WERI-Rb-1 (cell line): ENCODE measurements around the gene PTPRN2.

Experiments
- DNase-seq: peaks from one replicate; pipeline ENCODE4 v3.0.0-alpha.2; 2020
- H3K27ac ChIP-seq: fragments of 250-450 bp; sonication (Bioruptor Pico); 2 replicates; pipeline ENCODE4 v1.5.1; 2020; ENCODE audit warnings: mild to moderate bottlenecking, moderate library complexity
- H3K27me3 ChIP-seq: fragments of 250-450 bp; sonication (Bioruptor Pico); 2 replicates; pipeline ENCODE4 v1.5.1; 2021; ENCODE audit warnings: mild to moderate bottlenecking, low read depth, moderate library complexity; ENCODE audit not compliant: insufficient read depth, severe bottlenecking
- H3K36me3 ChIP-seq: fragments of 250-450 bp; sonication (Bioruptor Pico); 2 replicates; pipeline ENCODE4 v1.5.1; 2020; ENCODE audit warnings: mild to moderate bottlenecking, moderate library complexity
- H3K4me3 ChIP-seq: 2 replicates; pipeline ENCODE4 v1.5.1; 2011; ENCODE audit warnings: low read depth, mild to moderate bottlenecking, control low read depth, low read length
- H3K9me3 ChIP-seq: fragments of 250-450 bp; sonication (Bioruptor Pico); 2 replicates; pipeline ENCODE4 v1.5.1; 2021; ENCODE audit warnings: mild to moderate bottlenecking, moderate library complexity; ENCODE audit not compliant: severe bottlenecking
- TF ChIP-seq, protein P1 (sequence below): IDR thresholded peaks from 2 replicates; pipeline ENCODE4 v1.5.1; 2011; ENCODE audit warnings: low read depth, mild to moderate bottlenecking, control low read depth, inconsistent platforms, low read length

PTPRN2 gene

DNA sequence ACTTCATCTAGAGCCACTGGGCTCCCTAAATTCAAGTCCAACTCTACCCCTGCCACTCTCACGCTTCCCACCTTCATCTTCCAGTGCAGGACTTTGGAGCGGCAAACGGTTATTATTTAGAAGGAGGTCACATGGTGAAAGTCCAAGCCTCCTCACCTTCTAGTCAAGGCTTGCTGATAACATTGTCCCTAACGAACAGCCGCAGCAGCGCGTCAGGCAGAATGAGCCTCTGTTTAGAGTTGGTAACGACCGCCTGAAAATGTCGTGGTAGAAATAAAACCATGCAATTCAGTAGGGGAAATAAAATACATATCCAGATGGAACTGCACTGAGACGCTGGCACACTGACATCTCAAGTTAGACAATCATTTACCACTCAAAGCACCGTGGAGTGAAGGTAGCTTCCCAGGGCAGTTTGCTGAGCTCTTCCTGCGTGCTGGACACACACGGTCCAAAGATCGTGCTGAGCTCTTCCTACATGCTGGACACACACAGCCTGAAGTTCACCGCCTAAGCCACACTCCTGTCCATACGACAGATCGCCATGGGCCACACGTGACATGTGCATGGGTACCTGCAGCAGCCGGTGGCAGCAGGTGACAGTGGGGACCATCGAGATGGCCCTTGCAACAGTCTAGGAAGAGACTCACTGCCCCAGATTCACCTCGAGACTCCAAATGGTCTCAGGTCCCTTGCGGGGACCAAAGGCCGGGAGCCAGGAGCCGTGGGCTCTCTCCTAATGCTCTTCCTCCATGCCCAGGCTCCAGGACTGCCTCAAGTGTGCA, 323.5 kb downstream of the PTPRN2 start:
- TF ChIP-seq, protein P1, sequence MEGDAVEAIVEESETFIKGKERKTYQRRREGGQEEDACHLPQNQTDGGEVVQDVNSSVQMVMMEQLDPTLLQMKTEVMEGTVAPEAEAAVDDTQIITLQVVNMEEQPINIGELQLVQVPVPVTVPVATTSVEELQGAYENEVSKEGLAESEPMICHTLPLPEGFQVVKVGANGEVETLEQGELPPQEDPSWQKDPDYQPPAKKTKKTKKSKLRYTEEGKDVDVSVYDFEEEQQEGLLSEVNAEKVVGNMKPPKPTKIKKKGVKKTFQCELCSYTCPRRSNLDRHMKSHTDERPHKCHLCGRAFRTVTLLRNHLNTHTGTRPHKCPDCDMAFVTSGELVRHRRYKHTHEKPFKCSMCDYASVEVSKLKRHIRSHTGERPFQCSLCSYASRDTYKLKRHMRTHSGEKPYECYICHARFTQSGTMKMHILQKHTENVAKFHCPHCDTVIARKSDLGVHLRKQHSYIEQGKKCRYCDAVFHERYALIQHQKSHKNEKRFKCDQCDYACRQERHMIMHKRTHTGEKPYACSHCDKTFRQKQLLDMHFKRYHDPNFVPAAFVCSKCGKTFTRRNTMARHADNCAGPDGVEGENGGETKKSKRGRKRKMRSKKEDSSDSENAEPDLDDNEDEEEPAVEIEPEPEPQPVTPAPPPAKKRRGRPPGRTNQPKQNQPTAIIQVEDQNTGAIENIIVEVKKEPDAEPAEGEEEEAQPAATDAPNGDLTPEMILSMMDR: no peak
- no peaks in the 10 kb centered on the region for H3K27me3 ChIP-seq
- no peaks in the 10 kb centered on the region for H3K36me3 ChIP-seq
- no peaks in the 10 kb centered on the region for H3K9me3 ChIP-seq
- H3K4me3 ChIP-seq: no peak overlapping the region
- H3K27ac ChIP-seq: no peak overlapping the region
- DNase-seq: no peak

DNA sequence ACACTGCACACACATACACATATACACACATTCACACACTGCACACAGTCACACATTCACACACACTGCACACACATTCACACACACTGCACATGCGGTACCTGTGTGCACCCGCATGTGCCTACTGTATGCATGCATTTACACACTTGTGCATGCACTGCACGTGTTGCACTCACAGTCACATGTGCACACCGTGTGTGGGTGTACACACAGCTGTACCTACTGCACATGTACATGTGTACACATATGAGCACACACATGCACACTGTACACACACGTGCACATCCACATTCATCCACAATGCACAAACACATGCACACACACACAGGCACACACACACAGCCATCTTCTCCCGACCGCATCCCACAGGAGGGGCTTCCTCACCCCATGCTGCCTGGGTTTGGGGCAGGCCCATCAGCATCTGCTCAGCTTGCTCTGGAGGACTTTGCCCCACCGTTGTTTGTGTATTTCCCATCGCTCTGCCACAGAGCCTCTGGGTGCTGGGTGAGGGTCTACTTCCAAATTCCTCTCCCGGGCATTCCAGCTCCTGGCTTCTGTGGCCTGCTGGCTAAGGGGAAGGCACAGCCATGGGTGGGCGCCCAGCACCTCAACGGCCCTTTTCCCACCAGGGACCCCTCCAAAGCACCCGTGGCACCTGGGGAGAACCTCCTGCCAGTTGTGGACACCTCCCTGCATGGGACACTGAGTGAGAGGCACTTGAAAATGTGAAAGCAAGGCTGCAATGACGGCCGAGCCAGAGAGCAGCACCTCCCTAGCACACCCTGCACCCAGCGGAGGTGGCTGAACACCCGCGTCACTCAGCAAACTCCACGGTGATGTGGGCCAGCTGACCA, 324.3 kb downstream of the PTPRN2 start:
- Histone ChIP-seq H3K4me3 (no peak overlapping the region), H3K27ac (no peak overlapping the region), H3K36me3 (no peaks in the 10 kb centered on the region), H3K27me3 (no peaks in the 10 kb centered on the region), H3K9me3 (no peaks in the 10 kb centered on the region)
- TF ChIP-seq, protein P1: no peak
- DNase-seq: no peak

DNA sequence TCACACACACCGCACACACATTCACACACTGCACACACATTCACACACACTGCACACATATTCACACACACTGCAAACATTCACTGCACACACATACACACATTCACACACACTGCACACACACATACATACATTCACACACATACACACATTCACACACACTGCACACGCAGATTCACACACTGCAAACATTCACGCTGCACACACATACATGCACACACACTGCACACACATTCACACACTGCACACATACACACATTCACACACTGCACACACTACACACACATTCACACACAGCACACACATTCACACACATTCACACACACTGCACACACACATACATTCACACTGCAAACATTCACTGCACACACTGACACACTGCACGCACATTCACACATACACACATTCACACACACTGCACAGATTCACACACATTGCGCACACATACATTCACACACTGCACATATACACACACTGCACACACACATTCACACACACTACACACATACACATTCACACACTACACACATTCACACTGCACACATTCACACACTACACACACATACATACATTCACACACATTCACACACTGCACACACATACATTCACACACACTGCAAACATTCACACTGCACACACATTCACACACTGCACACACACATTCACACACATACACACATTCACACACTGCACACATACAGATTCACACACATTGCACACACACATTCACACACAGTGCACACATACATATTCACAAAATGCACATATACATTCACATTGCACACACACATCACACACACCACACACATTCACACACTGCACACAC, 325.1 kb downstream of the PTPRN2 start:
- no peak overlapping the region for H3K27ac ChIP-seq
- H3K27me3 ChIP-seq: no peaks in the 10 kb centered on the region
- no peak for DNase-seq
- TF ChIP-seq, protein P1: no peak
- H3K9me3 ChIP-seq: no peaks in the 10 kb centered on the region
- no peaks in the 10 kb centered on the region for H3K36me3 ChIP-seq
- H3K4me3 ChIP-seq: no peak overlapping the region

DNA sequence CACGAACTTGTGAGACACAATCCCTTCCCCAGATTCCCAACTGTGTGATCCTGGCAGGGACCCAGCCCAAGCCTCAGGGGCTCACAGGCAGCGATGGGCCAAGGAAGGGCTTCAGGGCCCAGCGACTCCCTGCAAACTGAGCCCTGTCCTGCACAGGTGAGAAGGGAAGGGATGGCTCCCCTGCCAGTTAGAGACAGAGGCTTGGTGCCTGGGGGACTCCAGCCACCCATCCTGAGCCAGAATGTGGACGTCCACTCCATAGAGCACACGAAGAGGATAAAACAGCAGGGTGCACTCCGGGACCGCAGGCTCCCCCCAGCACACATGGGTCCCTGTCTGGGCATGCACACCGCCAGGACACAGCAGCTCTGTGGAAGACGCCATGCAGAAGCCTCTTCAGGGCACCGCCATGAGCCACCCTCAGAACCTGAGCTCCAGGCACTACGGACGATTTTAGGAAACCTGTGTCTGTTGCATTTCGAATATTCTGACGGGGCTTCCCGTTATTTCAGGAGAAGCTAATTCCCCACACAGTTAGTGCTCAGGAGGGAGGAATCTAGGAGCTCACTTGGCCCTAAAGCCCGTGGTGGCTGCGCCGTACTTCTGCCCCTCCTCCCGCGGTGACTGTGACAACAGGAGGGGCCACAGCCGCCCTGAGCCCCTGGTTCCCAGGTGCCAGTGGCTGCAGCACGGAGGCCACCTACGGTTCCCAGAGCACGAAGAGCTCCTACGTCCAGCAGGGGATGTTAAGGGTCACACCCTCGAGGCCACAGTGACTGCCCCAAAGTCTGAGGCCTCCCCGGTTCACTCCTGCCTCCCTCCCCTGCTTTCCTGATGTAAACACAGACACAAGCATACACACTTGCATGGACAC, 326.0 kb downstream of the PTPRN2 start:
- Histone ChIP-seq H3K36me3 (no peaks in the 10 kb centered on the region), H3K4me3 (no peak overlapping the region), H3K27ac (no peak overlapping the region), H3K9me3 (no peaks in the 10 kb centered on the region), H3K27me3 (no peaks in the 10 kb centered on the region)
- TF ChIP-seq, protein P1: no peak
- DNase-seq: no peak
